OCI-LY7 (cell line): ENCODE results near the gene ROBO1. TPM values are rescaled to one million over a fixed set of nuclear protein-coding genes. Genes with fewer than 3 reads are reported as not detected.

ENCODE experiments used
- BruUV-seq: library from RNA; stranded (reverse); fragments of 400-500 nt; replicated peaks from 2 replicates; lab custom pipeline; 2021; lab: Mats Ljungman, UMichigan
- CTCF ChIA-PET: fragments of 300-600 bp; sonication (Branson Sonifier 250); formaldehyde crosslinking; loops from one replicate; lab custom pipeline; 2022; ENCODE audit warnings: antibody characterized with exemption; ENCODE audit not compliant: unreplicated experiment; lab: Charles Lee
- POLR2A ChIA-PET: fragments of 300-600 bp; sonication (Branson Sonifier 250); formaldehyde crosslinking; loops from one replicate; lab custom pipeline; 2022; ENCODE audit warnings: antibody characterized with exemption; lab: Charles Lee
- DNase-seq: peaks from one replicate; pipeline ENCODE4 v3.0.0-alpha.2; 2015; ENCODE audit warnings: low spot score
- H2AFZ ChIP-seq: fragments of 200-600 bp; sonication (generic), shearing (Covaris generic); 2 replicates; pipeline ENCODE4 v1.6.1; 2014; ENCODE audit warnings: mild to moderate bottlenecking, antibody characterized with exemption, low read length, moderate library complexity
- H3K27ac ChIP-seq: fragments of 200-600 bp; sonication (generic); 2 replicates; pipeline ENCODE4 v1.5.1; 2014; ENCODE audit warnings: mixed run types, low read depth, mild to moderate bottlenecking, moderate library complexity, low read length, inconsistent platforms; ENCODE audit not compliant: poor library complexity, severe bottlenecking
- H3K36me3 ChIP-seq: fragments of 200-600 bp; sonication (generic); 2 replicates; pipeline ENCODE4 v1.6.1; 2014; ENCODE audit warnings: mild to moderate bottlenecking, antibody characterized with exemption, low read length, moderate library complexity, mixed read lengths; ENCODE audit not compliant: insufficient read depth
- H3K4me1 ChIP-seq: fragments of 200-600 bp; sonication (generic); 2 replicates; pipeline ENCODE4 v1.5.1; 2014; ENCODE audit warnings: mild to moderate bottlenecking, low read length; ENCODE audit not compliant: insufficient read depth, poor library complexity, severe bottlenecking
- H3K4me2 ChIP-seq: fragments of 200-600 bp; sonication (generic); 2 replicates; pipeline ENCODE4 v1.6.1; 2014; ENCODE audit warnings: mild to moderate bottlenecking, low read length
- H3K4me3 ChIP-seq: fragments of 200-600 bp; sonication (generic); 2 replicates; pipeline ENCODE4 v1.5.1; 2014; ENCODE audit warnings: mild to moderate bottlenecking, low read depth, low read length; ENCODE audit not compliant: poor library complexity, severe bottlenecking
- H3K79me2 ChIP-seq: fragments of 200-600 bp; sonication (generic); 2 replicates; pipeline ENCODE4 v1.6.1; 2016; ENCODE audit warnings: low read depth, mild to moderate bottlenecking, low read length, moderate library complexity, mixed read lengths; ENCODE audit not compliant: insufficient read depth
- H3K9me2 ChIP-seq: fragments of 200-600 bp; sonication (generic); 2 replicates; pipeline ENCODE4 v1.6.1; 2016; ENCODE audit warnings: mild to moderate bottlenecking, low read length, mixed read lengths; ENCODE audit not compliant: insufficient read depth
- H3K9me3 ChIP-seq: fragments of 200-600 bp; sonication (generic); 2 replicates; pipeline ENCODE4 v1.6.1; 2014; ENCODE audit warnings: mild to moderate bottlenecking, mixed run types, low read length, mixed read lengths
- H4K20me1 ChIP-seq: fragments of 200-600 bp; sonication (generic); 2 replicates; pipeline ENCODE4 v1.6.1; 2014; ENCODE audit warnings: mild to moderate bottlenecking, antibody characterized with exemption, low read length, moderate library complexity, mixed read lengths; ENCODE audit not compliant: insufficient read depth
- EZH2phosphoT487 ChIP-seq: fragments of 200-600 bp; sonication (generic); IDR thresholded peaks from 2 replicates; pipeline ENCODE4 v1.6.1; 2018; ENCODE audit warnings: low read depth, borderline replicate concordance, mild to moderate bottlenecking, mixed run types, antibody characterized with exemption, low read length, moderate library complexity, mixed read lengths
- intact Hi-C: fragments of 100-400 bp; cut with micrococcal nuclease; formaldehyde crosslinking; loops from one replicate; pipeline ENCODE4 v1.10.0; 2022; ENCODE audit not compliant: unreplicated experiment
- total RNA-seq, 2 experiments: library from RNA; depleted of rRNA in 1 of 2; stranded (reverse); fragments of >200 nt in 1 of 2; shearing (Covaris generic) in 1 of 2; gene quantifications; 2 replicates each; pipeline ENCODE4 v1.2.3, GENCODE V29; 2014 to 2022
- TF ChIP-seq, protein P1 (sequence below): fragments of 200-600 bp; sonication (generic); conservative IDR thresholded peaks from 2 replicates; pipeline ENCODE4 v1.5.1; 2014; ENCODE audit warnings: mild to moderate bottlenecking, antibody characterized with exemption, low read length, moderate library complexity, mixed read lengths

Gene ROBO1
- total RNA-seq, 2 experiments from 2014 or later, result not detected

DNA sequence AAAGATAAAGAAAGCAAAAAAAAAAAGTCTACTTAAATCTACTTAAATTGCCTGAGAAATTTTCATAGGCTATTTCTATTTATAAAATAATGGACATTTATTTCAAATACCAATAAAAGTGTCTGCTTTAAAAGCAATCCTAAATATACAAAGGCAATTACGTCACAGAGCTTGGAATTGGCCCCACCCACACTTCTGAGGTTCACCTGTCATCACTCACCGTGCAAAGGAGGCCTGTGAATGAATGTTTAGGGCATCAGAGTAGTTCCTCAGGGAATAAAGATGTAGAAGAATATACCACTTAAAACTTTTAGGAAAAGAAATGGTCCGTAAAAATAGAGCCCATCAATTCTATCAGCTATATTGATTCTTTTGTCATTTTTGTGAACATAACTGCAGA is 621.8 kb downstream of the ROBO1 start:
- no peaks in the 10 kb centered on the region for H3K9me2 ChIP-seq
- POLR2A ChIA-PET, result no interaction called here
- intact Hi-C loops, result no loop called here
- TF ChIP-seq EZH2phosphoT487, result no peak
- TF ChIP-seq, protein P1, sequence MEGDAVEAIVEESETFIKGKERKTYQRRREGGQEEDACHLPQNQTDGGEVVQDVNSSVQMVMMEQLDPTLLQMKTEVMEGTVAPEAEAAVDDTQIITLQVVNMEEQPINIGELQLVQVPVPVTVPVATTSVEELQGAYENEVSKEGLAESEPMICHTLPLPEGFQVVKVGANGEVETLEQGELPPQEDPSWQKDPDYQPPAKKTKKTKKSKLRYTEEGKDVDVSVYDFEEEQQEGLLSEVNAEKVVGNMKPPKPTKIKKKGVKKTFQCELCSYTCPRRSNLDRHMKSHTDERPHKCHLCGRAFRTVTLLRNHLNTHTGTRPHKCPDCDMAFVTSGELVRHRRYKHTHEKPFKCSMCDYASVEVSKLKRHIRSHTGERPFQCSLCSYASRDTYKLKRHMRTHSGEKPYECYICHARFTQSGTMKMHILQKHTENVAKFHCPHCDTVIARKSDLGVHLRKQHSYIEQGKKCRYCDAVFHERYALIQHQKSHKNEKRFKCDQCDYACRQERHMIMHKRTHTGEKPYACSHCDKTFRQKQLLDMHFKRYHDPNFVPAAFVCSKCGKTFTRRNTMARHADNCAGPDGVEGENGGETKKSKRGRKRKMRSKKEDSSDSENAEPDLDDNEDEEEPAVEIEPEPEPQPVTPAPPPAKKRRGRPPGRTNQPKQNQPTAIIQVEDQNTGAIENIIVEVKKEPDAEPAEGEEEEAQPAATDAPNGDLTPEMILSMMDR, result no peak
- CTCF ChIA-PET, result no interaction called here
- no peaks in the 10 kb centered on the region for H4K20me1 ChIP-seq
- H3K4me1 ChIP-seq, result no peaks in the 10 kb centered on the region
- DNase-seq, result no peak
- no peaks in the 10 kb centered on the region for H3K36me3 ChIP-seq
- H2AFZ ChIP-seq, result no peak overlapping the region
- H3K9me3 ChIP-seq, result no peaks in the 10 kb centered on the region
- no peak overlapping the region for H3K27ac ChIP-seq
- H3K4me2 ChIP-seq, result no peak overlapping the region
- no peak overlapping the region for H3K4me3 ChIP-seq
- H3K79me2 ChIP-seq, result no peaks in the 10 kb centered on the region
- BruUV-seq, result no TSS peak

DNA sequence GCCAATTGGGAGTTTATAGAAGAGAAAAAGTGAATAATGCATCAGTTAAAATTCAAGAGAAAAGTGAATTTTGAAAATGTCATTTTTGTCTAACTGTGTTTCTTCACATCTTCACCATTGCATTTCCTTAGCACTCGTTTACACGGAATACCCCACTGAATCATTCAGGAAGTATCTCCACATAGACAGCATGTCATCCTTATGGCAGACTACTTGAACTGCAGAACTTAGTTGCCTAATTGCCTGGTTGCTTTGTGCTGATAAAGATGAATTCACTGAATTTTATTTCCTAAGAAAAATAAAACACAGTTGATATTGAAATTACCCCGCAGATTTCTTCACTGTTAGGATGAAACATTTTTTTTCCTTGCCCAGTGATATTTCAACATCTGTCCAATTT is 627.1 kb downstream of the ROBO1 start:
- Histone ChIP-seq H3K79me2 (no peaks in the 10 kb centered on the region), H3K4me2 (no peak overlapping the region), H3K27ac (no peak overlapping the region), H3K4me3 (no peak overlapping the region), H3K36me3 (no peaks in the 10 kb centered on the region), H3K9me2 (no peaks in the 10 kb centered on the region), H3K9me3 (no peaks in the 10 kb centered on the region), H2AFZ (no peak overlapping the region), H4K20me1 (no peaks in the 10 kb centered on the region), H3K4me1 (no peaks in the 10 kb centered on the region)
- BruUV-seq, result no TSS peak
- intact Hi-C loops, result no loop called here
- ChIA-PET POLR2A (interaction anchor here (0.7 kb wide), 1 partner anchor 667 kb away, joined by 3 read pairs; no protein-coding TSS in a partner anchor), CTCF (no interaction called here)
- no peak for DNase-seq
- no peak for TF ChIP-seq EZH2phosphoT487
- TF ChIP-seq, protein P1, result no peak

DNA sequence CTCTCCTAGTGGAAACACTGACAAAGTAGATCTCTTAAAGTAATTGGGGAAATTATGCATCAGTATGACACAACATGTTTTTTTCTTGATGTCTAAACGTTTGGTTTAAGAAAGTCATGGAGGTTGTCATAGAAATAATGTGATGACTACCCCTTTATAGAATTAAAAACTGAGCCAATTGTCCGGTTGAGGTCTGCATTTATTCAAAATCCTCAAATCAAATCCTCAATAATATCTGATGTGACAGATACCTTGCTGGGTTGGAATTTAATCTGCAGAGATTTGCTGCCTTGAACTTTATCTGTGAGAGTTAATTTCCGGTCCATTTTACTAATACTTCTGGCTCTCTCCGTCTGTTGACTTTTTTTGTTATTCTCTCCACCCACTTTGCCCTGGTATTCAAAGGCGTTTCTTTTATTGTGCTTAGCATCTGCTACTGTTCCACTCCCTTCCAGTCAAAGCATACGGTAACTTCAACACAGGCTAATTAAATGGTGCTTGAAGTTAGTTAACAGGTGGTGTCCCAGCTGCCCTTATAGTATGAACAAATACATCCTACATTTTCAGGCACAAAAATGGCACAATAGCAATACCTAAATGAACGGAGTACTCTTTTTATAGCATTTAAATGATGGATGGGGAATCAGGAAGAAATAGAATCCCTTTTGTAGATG is 628.3 kb downstream of the ROBO1 start:
- H3K36me3 ChIP-seq, result no peaks in the 10 kb centered on the region
- ChIA-PET POLR2A (no interaction called here), CTCF (no interaction called here)
- DNase-seq, result no peak
- no peaks in the 10 kb centered on the region for H3K9me2 ChIP-seq
- no peak overlapping the region for H3K4me2 ChIP-seq
- TF ChIP-seq EZH2phosphoT487, result no peak
- TF ChIP-seq, protein P1, result no peak
- BruUV-seq, result no TSS peak
- no peaks in the 10 kb centered on the region for H3K4me1 ChIP-seq
- H3K79me2 ChIP-seq, result no peaks in the 10 kb centered on the region
- no peak overlapping the region for H3K27ac ChIP-seq
- no peak overlapping the region for H2AFZ ChIP-seq
- intact Hi-C loops, result no loop called here
- H3K4me3 ChIP-seq, result no peak overlapping the region
- H4K20me1 ChIP-seq, result no peaks in the 10 kb centered on the region
- no peaks in the 10 kb centered on the region for H3K9me3 ChIP-seq
